Measurements from ENCODE around the gene ZFPL1. TPM values are rescaled to one million over a fixed set of nuclear protein-coding genes. Genes with fewer than 3 reads are reported as not detected.
A peak's percentile ranks its signal among the peaks of the same experiment; 100 is the strongest.

The ZFPL1 gene
- 17.7 and 42.6 TPM in 2 replicates for total RNA-seq (2014; rRNA removed; shearing (Covaris generic))

- in situ Hi-C loops (cut with HindIII; ENCODE audit: low sequenced_read_pairs): no loop called here
- peak; percentile 96 for DNase-seq (ENCODE audit: low spot score)
Observed at GRCh38 chr11:65083834-65084597, at the start of gene ZFPL1, which contains the start of gene CDCA5. Gene ZFPL1, plus strand, starts transcription at chr11:65084222. Its CDS starts 477 bp downstream, at chr11:65084699. Gene CDCA5, minus strand, starts transcription at chr11:65084040. Its CDS starts 62 bp downstream, at chr11:65083978.

- DNase-seq (ENCODE audit: low spot score): no peak
- in situ Hi-C loops (cut with HindIII; ENCODE audit: low sequenced_read_pairs): no loop called here
Observed at GRCh38 chr11:65034423-65034822, 49.6 kb upstream of the ZFPL1 start.

DNA sequence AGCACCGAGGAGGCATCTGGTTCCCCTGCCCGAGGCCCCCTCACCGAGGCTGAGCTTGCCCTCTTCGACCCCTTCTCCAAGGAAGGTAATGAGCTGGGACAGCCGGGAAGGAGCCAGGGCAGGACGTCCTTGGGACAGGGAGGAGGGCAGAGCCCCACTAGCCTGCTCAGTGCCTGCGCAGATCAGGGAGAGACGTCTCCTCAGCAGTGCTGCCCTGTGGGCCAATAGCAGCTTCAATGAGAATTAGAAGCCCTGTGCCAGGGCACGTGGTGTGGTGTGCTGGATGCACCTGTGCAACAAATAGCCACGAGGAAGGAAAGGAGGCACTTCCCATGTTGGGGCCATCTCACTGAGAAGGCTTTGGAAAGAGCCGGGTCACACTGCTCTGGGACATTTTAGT is 48.4 kb upstream of the ZFPL1 start:
- in situ Hi-C loops (cut with HindIII; ENCODE audit: low sequenced_read_pairs): no loop called here
- no peak for DNase-seq (ENCODE audit: low spot score)

DNA sequence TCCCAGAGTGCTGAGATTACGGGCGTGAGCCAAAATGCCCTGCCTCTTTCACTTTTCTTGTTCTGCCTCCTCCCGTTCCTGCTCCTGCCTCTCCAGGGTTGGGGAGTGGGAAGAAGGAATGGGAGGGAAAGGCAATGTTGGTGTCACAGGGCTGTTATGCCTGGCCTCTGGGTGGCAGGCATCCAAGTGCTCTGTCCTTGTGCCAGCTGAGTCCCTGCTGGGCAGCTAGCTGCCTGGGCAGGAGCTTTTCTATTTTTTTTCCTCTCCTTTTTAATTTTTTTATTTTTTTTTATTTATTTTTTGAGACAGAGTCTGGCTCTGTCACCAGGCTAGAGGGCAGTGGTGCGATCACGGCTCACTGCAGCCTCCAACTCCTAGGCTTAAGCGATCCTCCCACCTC is 47.1 kb upstream of the ZFPL1 start:
- peak; percentile 71 for DNase-seq (ENCODE audit: low spot score)
- in situ Hi-C loops (cut with HindIII; ENCODE audit: low sequenced_read_pairs): no loop called here

GRCh38 chr11:65040520-65040846 is 43.5 kb upstream of the ZFPL1 start:
- in situ Hi-C loops (cut with HindIII; ENCODE audit: low sequenced_read_pairs): no loop called here
- no peak for DNase-seq (ENCODE audit: low spot score)

DNA sequence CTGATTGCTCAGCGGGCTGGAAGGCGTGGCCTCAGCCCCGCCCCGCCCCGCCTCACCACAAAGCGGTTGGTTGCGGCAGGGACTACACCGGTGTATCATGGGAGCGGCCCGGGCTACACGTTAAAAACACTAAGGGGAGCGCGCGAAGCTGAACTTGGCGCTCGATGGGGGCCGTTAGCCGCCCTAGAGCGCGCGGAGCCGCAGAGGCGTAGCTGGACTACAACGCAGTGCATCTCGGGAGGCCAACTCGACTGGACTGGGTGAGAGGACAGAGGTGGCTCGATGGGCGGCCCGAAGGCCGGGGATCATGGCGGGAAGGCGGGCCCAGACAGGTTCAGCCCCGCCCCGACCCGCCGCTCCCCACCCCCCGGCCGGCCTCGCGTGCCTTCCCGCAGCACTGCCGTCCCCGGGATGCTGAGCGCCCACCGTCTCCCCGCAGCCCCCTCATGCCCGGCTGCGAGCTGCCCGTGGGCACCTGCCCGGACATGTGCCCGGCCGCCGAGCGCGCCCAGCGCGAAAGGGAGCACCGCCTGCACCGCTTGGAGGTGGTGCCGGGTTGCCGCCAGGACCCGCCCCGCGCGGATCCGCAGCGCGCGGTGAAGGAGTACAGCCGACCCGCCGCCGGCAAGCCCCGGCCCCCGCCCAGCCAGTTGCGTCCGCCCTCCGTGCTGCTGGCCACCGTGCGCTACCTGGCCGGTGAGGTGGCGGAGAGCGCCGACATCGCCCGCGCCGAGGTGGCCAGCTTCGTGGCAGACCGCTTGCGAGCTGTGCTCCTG is 43.0 kb upstream of the ZFPL1 start, which contains the start of gene SAC3D1:
Gene SAC3D1, plus strand, starts transcription at position 364 of the 776 bp plus-strand sequence. Its CDS starts 83 bp downstream, at position 447.
- in situ Hi-C loops (cut with HindIII; ENCODE audit: low sequenced_read_pairs): no loop called here
- peak; percentile 96 for DNase-seq (ENCODE audit: low spot score)

- in situ Hi-C loops (cut with HindIII; ENCODE audit: low sequenced_read_pairs): no loop called here
- DNase-seq (ENCODE audit: low spot score): no peak
Observed at GRCh38 chr11:65042891-65043290, 41.1 kb upstream of the ZFPL1 start.

GRCh38 chr11:65043881-65044501 is 40.0 kb upstream of the ZFPL1 start:
- DNase-seq (ENCODE audit: low spot score): peak; percentile 27
- in situ Hi-C loops (cut with HindIII; ENCODE audit: low sequenced_read_pairs): no loop called here

- in situ Hi-C loops (cut with HindIII; ENCODE audit: low sequenced_read_pairs): no loop called here
- DNase-seq (ENCODE audit: low spot score): no peak
Observed at GRCh38 chr11:65045061-65045460, 39.0 kb upstream of the ZFPL1 start.

GRCh38 chr11:65045728-65046127 is 38.3 kb upstream of the ZFPL1 start:
- in situ Hi-C loops (cut with HindIII; ENCODE audit: low sequenced_read_pairs): no loop called here
- no peak for DNase-seq (ENCODE audit: low spot score)

DNA sequence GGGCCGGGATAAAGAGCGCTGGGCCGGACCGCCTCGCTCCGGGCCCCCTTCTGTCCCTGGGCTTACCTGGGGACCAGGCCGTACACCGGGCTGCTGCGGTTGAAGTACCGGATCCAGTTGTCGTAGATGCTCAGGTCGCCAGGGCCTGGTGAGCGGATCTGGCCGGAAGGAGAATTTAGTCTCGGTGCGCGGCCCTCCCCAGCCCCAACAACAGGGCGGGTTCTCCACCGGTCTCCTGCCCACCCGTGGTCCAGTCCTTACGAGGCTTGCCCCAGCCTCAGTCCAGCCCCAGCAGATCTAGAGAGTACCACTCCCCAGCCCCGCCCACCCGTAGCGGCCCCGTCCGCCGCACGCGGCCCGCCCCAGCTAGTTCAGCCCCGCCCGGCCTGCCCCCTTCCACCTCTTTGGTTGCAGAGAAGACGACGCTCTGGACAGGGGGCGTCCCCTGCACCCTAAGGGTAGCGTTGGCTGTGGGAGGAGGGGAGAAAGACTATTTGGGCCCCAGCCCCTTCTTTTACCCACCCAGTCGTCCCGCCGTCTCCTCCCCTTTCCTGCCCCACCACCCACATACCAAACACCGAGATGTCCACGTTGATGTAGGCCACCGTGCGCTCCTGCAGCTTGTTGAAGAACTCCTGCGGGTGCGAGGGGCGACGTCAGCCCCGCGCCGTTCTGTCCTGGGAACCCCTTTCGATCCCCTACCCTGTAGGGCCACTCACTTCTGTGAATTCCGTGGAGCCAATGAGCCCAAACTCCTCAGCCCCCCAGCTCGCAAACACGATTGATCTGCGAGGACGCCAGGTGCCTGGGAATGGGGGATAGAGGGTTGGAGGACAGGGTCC is 36.2 kb upstream of the ZFPL1 start:
- no peak for DNase-seq (ENCODE audit: low spot score)
- in situ Hi-C loops (cut with HindIII; ENCODE audit: low sequenced_read_pairs): no loop called here

GRCh38 chr11:65051398-65051858 is 32.6 kb upstream of the ZFPL1 start:
- in situ Hi-C loops (cut with HindIII; ENCODE audit: low sequenced_read_pairs): no loop called here
- no peak for DNase-seq (ENCODE audit: low spot score)

- in situ Hi-C loops (cut with HindIII; ENCODE audit: low sequenced_read_pairs): no loop called here
- no peak for DNase-seq (ENCODE audit: low spot score)
Observed at GRCh38 chr11:65053827-65054508, 30.1 kb upstream of the ZFPL1 start.

DNA sequence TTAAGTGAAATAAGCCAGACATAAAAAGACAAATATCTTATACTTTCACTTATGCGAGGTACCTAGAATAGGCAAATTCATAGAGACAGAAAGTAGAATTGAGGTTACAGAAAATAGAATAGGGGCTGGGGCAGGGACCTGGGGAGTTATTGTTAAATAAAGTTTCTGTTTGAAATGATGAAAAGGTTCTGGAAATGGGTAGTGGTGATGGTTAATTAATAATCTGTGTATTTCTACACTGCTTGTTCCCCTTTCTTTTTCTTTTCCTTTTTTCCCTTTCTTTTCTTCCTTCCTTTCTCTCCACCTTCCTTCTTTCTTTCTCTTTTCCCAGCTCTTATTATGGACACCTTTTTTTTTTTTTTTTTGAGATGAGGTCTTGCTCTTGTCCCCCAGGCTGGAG is 28.5 kb upstream of the ZFPL1 start:
- in situ Hi-C loops (cut with HindIII; ENCODE audit: low sequenced_read_pairs): no loop called here
- DNase-seq (ENCODE audit: low spot score): no peak

- DNase-seq (ENCODE audit: low spot score): no peak
- in situ Hi-C loops (cut with HindIII; ENCODE audit: low sequenced_read_pairs): no loop called here
Observed at GRCh38 chr11:65056999-65057398, 27.0 kb upstream of the ZFPL1 start.

GRCh38 chr11:65057526-65057925 is 26.5 kb upstream of the ZFPL1 start:
- in situ Hi-C loops (cut with HindIII; ENCODE audit: low sequenced_read_pairs): no loop called here

GRCh38 chr11:65058012-65058411 is 26.0 kb upstream of the ZFPL1 start:
- in situ Hi-C loops (cut with HindIII; ENCODE audit: low sequenced_read_pairs): no loop called here
- DNase-seq (ENCODE audit: low spot score): no peak

More at GRCh38 chr11:65057526-65057925, 26.5 kb upstream of the ZFPL1 start:
- no peak for DNase-seq (ENCODE audit: low spot score)

- in situ Hi-C loops (cut with HindIII; ENCODE audit: low sequenced_read_pairs): no loop called here
- DNase-seq (ENCODE audit: low spot score): no peak
Observed at GRCh38 chr11:65058419-65059054, 25.5 kb upstream of the ZFPL1 start, which contains the start of gene NAALADL1. Gene NAALADL1, minus strand, starts transcription at chr11:65058553. Its CDS starts 32 bp downstream, at chr11:65058521.
